Amniotic epithelial cell (primary cell): ENCODE measurements around the gene CHRNA1.

ENCODE experiments used
- DNase-seq: peaks from one replicate; pipeline ENCODE4 v3.0.0-alpha.2; 2010; ENCODE audit warnings: low read depth

The CHRNA1 gene

DNA sequence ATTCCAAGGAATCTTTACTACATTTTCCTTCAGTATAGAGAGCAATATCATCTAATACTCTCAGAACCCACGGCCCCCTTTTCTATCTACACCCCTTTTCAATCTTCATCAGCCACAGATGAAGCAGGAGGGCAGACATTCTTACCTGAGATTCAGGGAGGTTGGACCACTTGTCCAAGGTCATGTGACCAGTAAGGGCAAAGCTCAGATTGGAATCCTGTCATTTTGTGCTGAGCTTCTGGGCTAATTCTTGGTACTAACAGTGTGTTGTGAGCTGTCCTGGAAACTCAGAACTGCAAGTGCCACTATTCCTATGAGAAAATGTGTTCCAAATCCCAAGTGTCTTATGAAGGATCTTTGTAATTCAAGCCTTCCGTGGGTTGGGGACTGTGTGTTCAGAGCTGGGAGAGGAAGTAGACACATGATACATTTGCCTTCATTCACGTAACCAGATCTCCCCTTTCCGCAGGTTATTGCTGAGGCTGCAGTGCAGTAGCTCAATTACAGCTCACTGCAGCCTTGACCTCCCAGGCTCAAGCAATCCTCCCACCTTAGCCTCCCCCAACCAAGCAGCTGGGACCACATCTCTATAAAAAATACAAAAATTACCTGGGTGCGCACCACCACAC is 3.3 kb downstream of the CHRNA1 start:
- DNase-seq, result no peak

DNA sequence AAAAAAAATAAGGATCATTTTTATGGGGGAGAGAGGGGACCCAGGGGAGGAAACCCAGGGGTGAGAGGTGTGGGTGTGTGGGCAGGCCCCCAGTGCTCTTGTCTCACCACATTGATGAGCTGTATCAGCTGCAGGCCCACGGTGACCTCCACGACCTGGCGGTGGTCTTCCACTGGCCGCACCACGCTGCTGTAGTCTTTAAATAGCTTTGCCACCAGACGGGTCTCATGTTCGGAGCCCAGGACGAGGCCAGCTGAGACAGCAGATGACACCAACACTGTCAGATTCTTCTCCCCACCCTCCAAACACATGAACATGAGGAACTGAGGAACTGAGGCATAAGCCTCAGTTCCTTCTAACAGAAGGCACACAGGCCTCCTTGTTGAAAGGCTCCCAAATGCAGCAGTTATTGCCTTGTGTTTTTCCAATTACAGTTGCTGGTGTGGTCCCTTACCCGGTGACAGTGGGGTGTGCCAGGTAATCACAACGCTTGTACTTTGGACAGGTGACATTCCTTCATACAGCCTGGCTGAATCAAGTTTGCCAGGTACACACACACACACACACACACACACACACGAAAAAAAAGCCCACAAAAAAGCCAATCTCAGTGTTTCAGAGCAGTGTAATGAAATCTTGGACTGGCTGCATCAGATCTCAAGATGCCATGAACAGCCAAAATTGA is 4.7 kb downstream of the CHRNA1 start:
- DNase-seq, result no peak

DNA sequence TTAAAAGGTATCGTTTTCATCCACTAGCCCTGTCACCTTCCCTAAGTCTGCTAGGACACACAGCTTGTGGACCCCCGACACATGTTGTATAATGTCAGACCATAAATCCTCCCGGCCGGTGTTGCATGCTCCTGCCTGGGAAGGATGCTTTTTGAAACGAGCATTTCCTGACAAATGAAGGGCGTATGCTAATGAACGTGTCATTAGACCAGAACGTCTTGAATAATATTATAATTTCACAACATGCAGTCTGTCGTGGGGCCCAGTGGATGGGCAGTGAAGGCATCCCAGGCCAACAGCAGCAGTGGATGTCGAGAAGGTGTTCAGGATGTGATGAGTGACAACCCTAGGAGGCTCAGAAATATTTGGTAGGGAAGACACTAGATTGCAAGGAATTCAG is 7.5 kb downstream of the CHRNA1 start:
- no peak for DNase-seq

DNA sequence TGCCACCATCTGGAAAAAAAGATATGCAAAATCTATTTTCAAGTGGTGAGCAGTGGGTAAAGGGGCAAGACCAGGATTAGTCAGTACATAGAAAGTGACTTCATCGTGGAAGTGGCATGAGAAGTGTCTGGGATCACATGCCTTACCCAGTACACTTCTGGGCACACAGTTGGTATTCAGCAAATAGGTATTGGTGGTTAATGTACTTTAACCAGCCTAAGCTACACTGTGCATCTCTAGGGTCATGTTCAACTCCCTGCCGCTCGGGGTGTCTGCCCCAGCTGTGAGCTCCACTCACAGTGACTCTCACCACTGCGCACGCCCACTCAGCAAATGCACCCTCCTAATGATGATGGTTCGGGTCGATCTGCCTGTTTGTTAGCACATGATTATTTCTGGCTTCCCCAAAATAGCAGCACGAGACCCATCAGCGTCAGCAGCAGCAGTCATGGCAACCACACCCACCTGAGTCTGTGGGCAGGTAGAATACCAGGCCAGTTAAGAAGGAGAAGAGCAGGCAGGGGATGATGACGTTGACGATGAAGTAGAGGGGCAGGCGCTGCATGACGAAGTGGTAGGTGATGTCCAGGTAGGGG is 11.1 kb downstream of the CHRNA1 start:
- no peak for DNase-seq

DNA sequence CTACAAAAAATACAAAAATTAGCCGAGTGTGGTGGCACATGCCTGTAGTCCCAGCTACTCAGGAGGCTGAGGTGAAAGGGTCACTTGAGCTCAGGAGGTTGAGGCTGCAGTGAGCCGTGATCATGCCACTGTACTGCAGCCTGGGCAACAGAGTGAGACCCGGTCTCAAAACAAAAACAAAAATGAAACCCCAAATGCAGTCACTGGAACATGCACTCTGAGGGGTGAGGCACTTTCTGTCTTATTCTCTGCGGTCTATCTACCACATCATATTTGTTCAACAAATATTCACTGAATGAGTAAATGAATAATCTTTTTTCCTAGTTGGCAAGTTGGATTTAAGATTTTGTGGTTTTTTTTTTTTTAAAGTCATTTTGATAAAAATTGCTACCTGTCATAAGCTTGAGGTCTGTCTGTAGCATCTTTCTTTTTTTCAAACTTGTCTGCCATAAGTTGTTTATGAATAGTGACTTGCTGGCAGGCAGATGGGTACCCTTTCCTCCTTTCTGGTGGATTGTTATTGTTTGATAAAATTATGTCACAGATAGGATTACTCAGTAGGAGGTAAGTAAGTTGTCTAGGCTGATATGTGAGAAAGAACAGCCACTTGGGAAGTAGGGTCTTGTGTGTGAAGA is 11.8 kb downstream of the CHRNA1 start:
- no peak for DNase-seq

DNA sequence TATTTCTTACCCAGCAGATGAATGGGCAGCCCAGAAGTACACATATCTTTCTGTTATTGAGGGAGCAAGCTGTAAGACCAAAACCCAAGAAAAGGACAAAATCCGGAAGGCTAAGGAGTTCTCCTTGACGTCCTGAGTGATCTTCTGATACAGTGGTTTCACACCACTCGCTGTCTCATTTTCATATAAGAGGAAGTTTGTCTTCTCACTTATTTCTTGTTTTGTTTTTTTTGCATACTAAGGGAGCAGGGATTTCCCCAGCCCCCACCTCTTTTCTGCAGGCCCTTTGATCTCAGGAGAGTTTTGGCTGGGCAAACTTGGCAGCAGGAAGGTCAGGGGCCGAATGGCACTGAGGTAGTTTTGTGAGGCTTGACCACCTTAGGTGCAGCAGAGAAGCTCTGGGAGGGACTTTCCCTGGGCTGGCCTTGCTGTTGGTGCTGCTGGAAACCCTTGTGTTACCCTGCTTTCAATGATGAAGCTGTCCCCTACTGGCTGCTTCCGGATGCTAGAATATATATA is 13.3 kb downstream of the CHRNA1 start:
- DNase-seq, result no peak

DNA sequence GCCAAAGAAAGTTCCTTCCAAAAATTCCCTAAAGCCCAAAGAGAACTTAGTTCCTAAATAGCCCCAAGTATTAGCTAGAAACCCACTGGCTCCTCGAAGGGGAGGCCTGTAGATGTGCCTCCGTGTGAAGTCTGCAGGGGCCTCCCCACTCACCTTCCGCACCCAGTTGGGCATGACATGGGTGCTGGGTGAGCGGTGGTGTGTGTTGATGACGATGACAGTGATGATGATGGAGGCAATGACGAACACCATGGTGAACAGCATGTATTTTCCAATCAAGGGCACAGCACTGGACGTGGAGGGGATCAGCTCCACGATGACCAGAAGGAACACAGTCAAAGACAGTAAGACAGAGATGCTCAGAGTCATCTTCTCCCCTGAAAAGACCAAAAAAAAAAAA is 14.5 kb downstream of the CHRNA1 start:
- DNase-seq, result no peak

DNA sequence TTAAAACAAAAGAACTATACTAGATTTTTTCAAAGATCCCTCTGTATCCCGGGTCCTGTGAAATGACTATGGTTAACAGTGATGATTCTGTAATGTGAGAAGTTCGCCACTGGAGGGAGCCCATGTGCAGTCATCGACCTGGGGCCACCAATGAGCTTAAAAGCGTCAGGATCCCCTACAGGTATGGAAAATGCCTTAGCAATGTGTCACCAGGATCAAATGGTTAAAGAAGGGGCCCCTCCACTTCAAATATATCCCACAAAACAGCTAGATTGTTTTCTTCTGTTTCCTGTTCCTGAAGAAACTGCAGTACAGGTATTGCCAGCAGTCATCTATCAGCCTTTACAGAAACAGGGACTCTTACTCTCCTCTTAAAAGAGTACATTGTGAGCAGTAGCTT is 15.3 kb downstream of the CHRNA1 start:
- peak; percentile 24 for DNase-seq

DNA sequence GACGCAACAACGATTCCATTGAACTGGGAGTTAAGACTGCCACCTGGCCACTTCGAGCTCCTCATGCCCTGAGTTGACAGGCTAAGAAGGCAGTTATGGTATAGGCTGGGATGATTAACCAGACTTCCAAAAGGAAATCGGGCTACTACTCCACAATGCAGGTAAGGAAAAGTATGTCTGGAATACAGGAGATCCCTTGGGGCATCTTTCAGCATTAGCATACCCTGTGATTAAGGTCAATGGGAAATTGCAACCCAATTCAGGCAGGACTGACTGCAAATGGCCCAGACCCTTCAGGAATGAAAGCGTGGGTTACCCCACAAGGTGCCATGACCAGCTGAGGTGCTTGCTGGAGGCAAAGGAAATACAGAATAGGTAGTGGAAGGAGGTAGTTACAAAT is 19.1 kb downstream of the CHRNA1 start:
- DNase-seq, result no peak

DNA sequence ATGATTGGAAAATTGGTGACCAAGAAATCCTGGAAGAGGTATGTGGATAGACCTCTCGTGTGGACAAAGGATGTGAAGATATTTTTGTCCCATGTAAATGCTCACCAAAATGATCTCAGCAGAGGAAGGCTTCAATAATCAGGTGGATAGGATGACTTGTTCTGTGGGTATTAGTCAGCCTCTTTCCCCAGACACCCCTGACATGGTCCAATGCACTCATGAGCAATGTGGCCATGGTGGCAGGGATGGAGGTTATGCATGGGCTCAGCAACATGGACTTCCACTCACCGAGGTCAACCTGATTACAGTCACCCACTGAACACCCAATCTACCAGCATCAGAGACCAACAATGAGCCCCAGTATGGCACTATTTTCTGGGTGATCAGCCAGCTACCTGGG is 20.2 kb downstream of the CHRNA1 start:
- DNase-seq, result no peak

DNA sequence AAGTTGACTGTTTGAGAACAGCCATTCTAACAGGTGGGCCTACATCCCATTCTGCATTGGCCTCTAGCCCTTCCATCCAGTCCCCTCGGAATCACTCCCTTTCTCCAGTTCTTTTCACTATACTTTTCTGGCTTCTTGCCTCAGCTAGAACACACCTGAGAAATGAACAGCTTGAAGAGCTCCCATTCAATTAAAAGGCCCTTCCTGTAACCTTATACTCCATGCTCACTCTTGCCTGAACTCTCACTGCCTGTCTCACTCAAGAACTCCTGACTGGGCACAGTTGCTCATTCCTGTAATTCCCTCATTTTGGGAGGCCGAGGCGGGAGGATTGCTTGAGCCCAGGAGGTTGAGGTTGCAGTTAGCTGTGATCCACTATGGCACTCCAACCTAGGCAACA is 23.6 kb downstream of the CHRNA1 start:
- no peak for DNase-seq

DNA sequence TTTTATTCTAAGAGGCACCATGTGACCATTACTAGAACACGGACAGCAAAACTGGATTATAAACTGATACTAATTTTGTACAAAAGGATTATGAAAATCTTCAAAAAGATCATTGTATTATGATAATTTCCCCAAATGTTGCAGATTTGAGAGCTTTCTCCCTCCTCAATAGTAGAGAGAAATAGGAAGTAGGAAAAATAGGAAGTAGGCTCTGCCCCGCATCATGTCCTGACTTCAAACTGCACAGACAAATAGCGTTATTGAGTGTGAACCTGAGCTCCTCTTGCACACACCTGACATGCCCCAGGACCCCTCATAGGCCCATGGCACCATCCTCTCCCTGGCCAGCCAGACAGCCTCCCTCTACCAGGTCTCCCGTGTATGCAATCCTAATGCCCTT is 25.4 kb downstream of the CHRNA1 start:
- no peak for DNase-seq

DNA sequence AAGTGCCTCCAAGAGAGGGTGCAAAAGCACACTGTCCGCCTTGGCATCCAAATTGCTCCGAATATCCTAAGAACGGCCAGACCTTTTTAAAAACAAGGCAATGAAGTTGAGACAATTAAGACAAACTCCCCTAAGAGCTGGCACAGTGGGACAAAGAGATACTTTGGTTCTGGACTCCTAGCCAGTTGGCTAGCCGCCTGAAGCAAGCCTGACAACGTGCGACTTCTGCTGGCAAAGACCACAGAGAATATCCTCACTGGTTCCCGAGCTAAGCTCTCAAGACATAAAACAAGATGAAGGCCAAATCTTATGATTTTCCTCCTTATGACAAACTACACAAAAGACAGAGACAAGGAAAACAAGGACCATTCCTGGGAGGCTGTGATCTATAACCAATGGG is 32.7 kb downstream of the CHRNA1 start:
- no peak for DNase-seq

DNA sequence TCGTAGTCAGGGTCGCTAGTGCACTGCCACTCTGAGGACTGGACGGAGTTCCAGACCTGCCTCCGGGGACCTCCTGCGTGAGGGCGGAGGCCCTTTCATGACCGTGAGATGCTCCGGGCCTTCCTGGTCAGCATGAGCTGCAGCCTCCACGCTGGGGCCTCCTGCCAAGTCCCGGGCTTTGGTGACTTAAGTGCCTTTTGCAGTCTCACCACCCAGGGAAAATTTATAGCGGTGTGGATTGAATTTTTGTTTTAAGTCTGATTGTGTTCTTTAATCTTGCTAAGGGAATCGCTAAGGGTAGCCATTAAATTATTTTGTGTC is 33.6 kb downstream of the CHRNA1 start:
- DNase-seq, result no peak

DNA sequence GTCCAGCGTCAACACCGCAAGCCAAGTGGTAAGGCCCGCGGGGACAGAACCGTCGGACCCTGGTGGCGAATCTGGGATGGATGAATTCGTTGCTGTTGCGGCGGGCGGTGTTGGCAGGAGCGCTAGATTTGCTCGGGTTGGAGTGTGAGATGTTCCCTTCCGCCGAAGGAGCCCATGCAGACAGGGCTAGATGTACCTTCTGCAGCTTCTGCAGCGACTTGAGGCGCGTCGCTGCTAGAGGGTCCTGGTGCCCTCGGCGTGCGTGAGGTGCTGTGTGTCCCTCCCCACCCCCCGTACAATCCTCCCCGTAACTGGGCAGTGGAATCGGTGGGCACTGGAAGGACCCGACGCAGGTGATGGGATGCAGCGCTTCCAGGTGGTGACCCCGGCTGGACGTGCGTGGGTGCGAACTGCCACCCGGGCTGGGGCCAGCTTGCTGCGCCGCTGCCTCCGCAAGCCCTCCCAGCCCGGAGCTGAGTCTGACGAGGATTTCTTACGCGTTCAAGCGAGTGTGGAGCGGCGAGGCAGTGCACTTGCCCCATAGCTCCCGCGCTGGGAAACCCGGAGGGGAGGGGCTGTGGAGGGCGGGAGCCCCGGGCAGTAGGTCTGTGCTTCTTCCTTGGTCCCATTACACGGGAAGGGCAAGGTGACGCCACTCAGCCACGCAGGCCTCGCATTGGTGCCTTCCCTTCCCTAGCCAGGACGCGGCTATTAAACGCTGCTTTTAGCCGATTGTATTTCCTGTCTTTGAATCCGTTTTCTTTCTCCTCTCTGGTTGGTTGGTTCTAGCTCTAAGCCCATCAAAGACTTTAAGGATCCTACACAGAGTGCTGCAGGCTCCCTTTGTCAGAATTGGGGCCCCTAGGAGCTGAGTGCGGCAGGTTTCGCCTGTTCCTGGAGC is 34.2 kb downstream of the CHRNA1 start:
- peak; percentile 14 for DNase-seq

DNA sequence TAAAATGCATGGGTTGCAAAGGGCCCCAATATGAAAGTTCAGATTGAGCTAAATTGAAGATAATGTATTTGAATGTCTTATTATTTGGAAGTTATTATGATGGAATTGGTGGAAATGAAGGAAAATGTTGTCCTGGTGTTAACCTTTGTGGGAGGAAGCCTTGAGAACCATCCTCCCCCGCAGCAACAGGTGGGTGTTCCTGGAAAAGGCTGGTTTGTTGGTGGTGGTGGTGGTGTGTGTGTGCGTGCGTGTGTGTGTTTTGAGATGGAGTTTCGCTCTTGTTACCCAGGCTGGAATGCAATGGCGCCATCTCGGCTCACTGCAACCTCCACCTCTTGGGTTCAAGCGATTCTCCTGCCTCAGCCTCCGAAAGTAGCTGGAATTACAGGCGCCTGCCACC is 36.2 kb downstream of the CHRNA1 start:
- DNase-seq, result no peak

DNA sequence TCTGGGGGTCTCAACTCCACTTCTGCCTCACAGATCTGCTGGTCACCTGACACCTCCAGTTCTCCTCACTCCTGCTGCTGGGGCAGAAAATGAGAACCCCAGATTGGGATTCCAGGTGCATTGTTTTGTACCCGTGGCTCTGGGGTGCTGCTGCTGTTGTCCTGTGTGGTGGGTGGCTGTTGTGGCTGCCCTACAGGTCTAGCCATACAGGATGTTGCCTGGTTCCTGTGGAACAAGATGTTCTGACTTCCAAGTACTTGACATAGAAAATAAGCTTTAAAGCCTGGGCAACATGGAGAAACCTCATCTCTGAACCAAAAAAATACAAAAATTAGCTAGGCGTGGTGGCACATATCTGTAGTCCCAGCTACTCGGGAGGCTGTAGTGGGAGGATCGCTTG is 38.1 kb downstream of the CHRNA1 start:
- no peak for DNase-seq

DNA sequence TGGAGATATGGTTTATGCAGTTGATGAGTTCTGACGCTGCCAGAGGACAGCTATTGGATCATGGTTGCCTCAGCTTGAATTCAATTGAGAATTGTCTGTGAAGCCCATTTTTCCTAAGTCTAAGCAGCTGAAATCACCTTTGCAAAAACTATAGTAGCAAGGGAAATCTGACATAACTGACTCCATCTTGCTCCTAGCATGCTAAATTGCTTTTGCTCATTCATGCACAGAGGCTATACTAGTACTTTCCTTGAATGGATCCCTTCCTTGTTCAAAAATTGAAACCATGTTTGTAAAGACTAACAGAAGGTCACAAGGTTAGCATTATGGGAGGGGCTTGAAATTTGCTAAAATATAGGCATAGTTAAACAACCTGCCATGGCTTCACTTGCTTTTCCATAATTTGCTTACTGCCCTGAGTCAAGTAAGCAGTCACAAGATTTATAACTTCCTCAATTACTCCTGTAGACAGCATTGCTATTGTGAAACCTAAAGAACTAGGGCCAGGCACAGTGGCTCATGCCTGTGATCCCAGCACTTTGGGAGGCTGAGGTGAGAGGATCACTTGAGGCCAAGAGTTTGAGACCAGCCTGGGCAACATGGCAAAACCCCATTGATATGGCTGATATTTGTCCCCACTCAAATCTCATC is 41.2 kb downstream of the CHRNA1 start:
- peak; percentile 36 for DNase-seq

DNA sequence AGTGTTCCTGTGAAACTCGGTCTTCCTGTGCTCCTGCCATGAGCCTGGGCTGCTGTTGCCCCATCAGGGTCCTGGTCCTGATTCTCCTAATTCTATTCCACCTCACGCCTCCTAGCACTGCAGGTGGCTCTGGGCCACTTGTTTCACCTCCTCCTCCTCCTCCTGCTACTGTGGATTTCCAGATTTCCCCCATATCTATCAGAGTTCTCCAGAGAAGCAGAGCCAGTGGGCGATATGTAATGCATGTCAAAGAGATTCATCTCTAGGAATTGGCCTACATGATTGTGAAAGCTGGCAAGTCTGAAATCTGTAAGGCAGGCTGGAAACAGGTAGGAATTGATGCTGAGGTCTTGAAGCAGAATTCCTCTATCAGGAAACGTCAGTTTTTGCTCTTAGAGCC is 45.3 kb downstream of the CHRNA1 start:
- no peak for DNase-seq

DNA sequence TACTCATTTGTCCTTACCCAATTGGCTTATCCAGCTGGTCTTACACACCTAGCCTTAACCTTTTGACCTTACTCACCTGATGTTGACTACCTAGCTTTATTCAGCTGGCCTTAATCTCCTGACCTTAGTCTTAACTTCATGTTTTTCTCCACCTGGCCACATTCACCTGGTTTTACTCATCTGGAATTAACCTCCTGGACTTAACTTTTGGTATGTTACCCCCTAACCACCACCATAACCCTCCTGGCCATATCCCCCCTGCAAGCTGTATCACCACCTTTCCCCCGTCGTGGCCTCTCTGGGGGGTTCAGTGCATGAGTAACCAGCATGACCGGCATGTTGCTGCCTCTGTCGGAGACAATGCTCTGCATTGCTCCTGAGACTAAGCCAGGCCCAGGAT is 45.7 kb downstream of the CHRNA1 start:
- no peak for DNase-seq

DNA sequence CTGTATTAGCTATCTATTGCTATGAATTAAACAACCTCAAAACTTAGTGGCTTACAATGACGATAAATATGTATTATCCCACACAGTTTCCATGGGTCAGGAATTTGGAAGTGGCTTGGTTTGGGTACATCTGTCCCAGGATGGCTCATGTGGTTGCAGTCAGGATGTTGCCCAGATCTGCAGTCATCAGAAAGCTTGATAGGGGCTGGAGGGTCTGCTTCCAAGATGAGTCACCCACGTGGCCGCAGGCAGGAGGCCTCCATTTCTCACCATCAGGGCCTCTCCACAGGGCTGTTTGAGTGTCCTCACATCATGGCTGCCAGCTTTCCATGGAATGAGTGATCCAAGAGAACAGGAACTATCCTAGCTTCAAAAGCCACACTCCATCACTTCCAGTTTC is 46.4 kb downstream of the CHRNA1 start:
- no peak for DNase-seq

DNA sequence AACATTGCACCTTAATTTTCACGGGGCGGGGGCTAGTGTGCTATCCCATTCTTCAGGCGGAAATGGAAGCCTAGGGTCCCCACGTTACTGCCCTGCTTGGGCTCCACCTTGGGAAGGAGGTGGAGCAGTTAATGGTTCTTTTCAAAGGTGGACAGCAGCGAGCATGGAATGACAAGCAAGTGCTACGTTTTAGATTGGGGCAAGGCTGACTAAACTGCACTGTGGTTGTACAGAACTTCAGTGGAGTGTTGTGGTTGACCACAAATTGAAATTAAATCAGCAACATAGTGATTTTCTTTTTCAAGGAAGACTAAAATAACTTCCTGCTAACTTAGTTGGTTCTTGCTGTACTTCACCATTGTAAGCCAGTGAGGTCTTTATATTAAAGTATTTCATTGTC is 47.0 kb downstream of the CHRNA1 start:
- peak; percentile 68 for DNase-seq
